SK-N-DZ (cell line): ENCODE measurements around the gene STK38L.

Experiments
- DNase-seq: peaks from one replicate; pipeline ENCODE4 v3.0.0-alpha.2; 2015; ENCODE audit warnings: low spot score

The STK38L gene

GRCh38 chr12:27276275-27276674 is 32.2 kb downstream of the STK38L start:
- DNase-seq: no peak

GRCh38 chr12:27277846-27278260 is 33.8 kb downstream of the STK38L start:
- DNase-seq: no peak

- no peak for DNase-seq
Measured at GRCh38 chr12:27279826-27280225, 35.7 kb downstream of the STK38L start.

- no peak for DNase-seq
Measured at GRCh38 chr12:27280412-27280811, 36.3 kb downstream of the STK38L start.

- DNase-seq: no peak
Measured at GRCh38 chr12:27282754-27283153, 38.7 kb downstream of the STK38L start.

- no peak for DNase-seq
Measured at GRCh38 chr12:27284021-27284420, 39.9 kb downstream of the STK38L start.

GRCh38 chr12:27284751-27285150 is 40.7 kb downstream of the STK38L start:
- DNase-seq: no peak

GRCh38 chr12:27285403-27285802 is 41.3 kb downstream of the STK38L start:
- no peak for DNase-seq

- no peak for DNase-seq
Measured at GRCh38 chr12:27289414-27289813, 45.3 kb downstream of the STK38L start.

- no peak for DNase-seq
Measured at GRCh38 chr12:27290501-27291168, 46.5 kb downstream of the STK38L start.

GRCh38 chr12:27291862-27292261 is 47.8 kb downstream of the STK38L start:
- DNase-seq: no peak

GRCh38 chr12:27292718-27293117 is 48.6 kb downstream of the STK38L start:
- no peak for DNase-seq

GRCh38 chr12:27293463-27293862 is 49.4 kb downstream of the STK38L start:
- DNase-seq: no peak

GRCh38 chr12:27296674-27297073 is 52.6 kb downstream of the STK38L start:
- DNase-seq: no peak

GRCh38 chr12:27297566-27297965 is 53.5 kb downstream of the STK38L start:
- DNase-seq: no peak

GRCh38 chr12:27299102-27299501 is 55.0 kb downstream of the STK38L start:
- DNase-seq: no peak

- DNase-seq: no peak
Measured at GRCh38 chr12:27300226-27300625, 56.1 kb downstream of the STK38L start.

GRCh38 chr12:27303139-27304111 is 59.3 kb downstream of the STK38L start:
- no peak for DNase-seq

GRCh38 chr12:27304856-27305255 is 60.8 kb downstream of the STK38L start:
- no peak for DNase-seq

GRCh38 chr12:27305673-27306456 is 61.8 kb downstream of the STK38L start:
- peak; percentile 30 for DNase-seq

GRCh38 chr12:27309293-27309994 is 65.4 kb downstream of the STK38L start:
- DNase-seq: no peak

GRCh38 chr12:27309995-27310315 is 65.9 kb downstream of the STK38L start:
- no peak for DNase-seq
